K562 (cell line): ENCODE results near the gene PPM1D. TPM values are rescaled to one million over a fixed set of nuclear protein-coding genes. Genes with fewer than 3 reads are reported as not detected.
A peak's percentile ranks its signal among the peaks of the same experiment; 100 is the strongest.

ENCODE experiments used
- FOXA3 ChIP-seq, 2 experiments: fragments of 450-650 bp in 1 of 2; sonication (generic) in 1 of 2; formaldehyde crosslinking; IDR thresholded peaks in 1 of 2; conservative IDR thresholded peaks in 1 of 2; 2 replicates each; pipeline versions ENCODE4 v1.4.0 to v1.8.0; 2020 to 2022; ENCODE audit warnings: mild to moderate bottlenecking in 2 of 2, missing genetic modification reagents in 1 of 2
- GTF2A2 ChIP-seq: IDR thresholded peaks from 2 replicates; pipeline ENCODE4 v1.6.1; 2016; ENCODE audit warnings: mild to moderate bottlenecking, missing genetic modification characterization, missing compliant biosample characterization
- HEY1 ChIP-seq: fragments of 250-450 bp; sonication (Bioruptor Pico); IDR thresholded peaks from 2 replicates; pipeline ENCODE4 v1.5.0; 2020; ENCODE audit warnings: mild to moderate bottlenecking, moderate library complexity, borderline replicate concordance
- HNRNPL ChIP-seq: fragments of 200-400 bp; formaldehyde crosslinking; IDR thresholded peaks from 2 replicates; pipeline ENCODE4 v1.6.1; 2017; ENCODE audit warnings: low read depth, mild to moderate bottlenecking, low read length
- KAT7 ChIP-seq: sonication (generic); formaldehyde crosslinking; IDR thresholded peaks from 2 replicates; pipeline ENCODE4 v1.8.0; 2022; ENCODE audit warnings: missing genetic modification reagents, mild to moderate bottlenecking, borderline replicate concordance
- KDM5B ChIP-seq: fragments of 200-600 bp; sonication (generic); IDR thresholded peaks from 2 replicates; pipeline ENCODE4 v1.6.1; 2012; ENCODE audit warnings: low read depth, mild to moderate bottlenecking, moderate library complexity, low read length, control low read depth, inconsistent platforms; ENCODE audit not compliant: insufficient replicate concordance
- MIER1 ChIP-seq: fragments of 450-650 bp; IDR thresholded peaks from 2 replicates; pipeline ENCODE4 v1.6.1; 2016; ENCODE audit warnings: antibody characterized with exemption, mild to moderate bottlenecking, low read depth
- NONO ChIP-seq, 2 experiments: fragments of 200-400 bp in 1 of 2; fragments of 450-650 bp in 1 of 2; formaldehyde crosslinking in 1 of 2; IDR thresholded peaks; 2 replicates each; pipeline ENCODE4 v1.6.1; 2017; ENCODE audit warnings: low read depth in 2 of 2, mild to moderate bottlenecking in 2 of 2, moderate library complexity in 2 of 2, low read length in 1 of 2
- PTBP1 ChIP-seq: fragments of 200-400 bp; formaldehyde crosslinking; IDR thresholded peaks from 2 replicates; pipeline ENCODE4 v1.6.1; 2017; ENCODE audit warnings: low read depth, low read length
- SREBF2 ChIP-seq: sonication (generic); formaldehyde crosslinking; IDR thresholded peaks from 2 replicates; pipeline ENCODE4 v1.4.0; 2020; ENCODE audit warnings: mild to moderate bottlenecking, missing genetic modification reagents
- TOE1 ChIP-seq, 2 experiments: fragments of 450-650 bp in 1 of 2; sonication (generic) in 1 of 2; formaldehyde crosslinking in 1 of 2; IDR thresholded peaks; 2 replicates each; pipeline versions ENCODE4 v1.7.1 to v1.8.0; 2016 to 2022; ENCODE audit warnings: borderline replicate concordance in 2 of 2, mild to moderate bottlenecking in 2 of 2, antibody characterized with exemption in 1 of 2, inconsistent platforms in 1 of 2, low read depth in 1 of 2, missing genetic modification reagents in 1 of 2, moderate library complexity in 1 of 2
- XRCC4 ChIP-seq: IDR thresholded peaks from one replicate; pipeline ENCODE4 v1.6.1; 2011; ENCODE audit not compliant: insufficient read depth, insufficient read length; ENCODE audit errors: extremely low read depth
- YBX1 ChIP-seq: fragments of 450-650 bp; IDR thresholded peaks from 2 replicates; pipeline ENCODE4 v1.7.1; 2016; ENCODE audit warnings: mild to moderate bottlenecking
- ZNF445 ChIP-seq: fragments of 250-450 bp; sonication (Bioruptor Pico); IDR thresholded peaks from 2 replicates; pipeline ENCODE4 v1.4.0; 2020; ENCODE audit warnings: low read depth, mild to moderate bottlenecking, moderate library complexity
- polyA plus RNA-seq, 8 experiments: library from polyadenylated mRNA; depleted of rRNA in 4 of 8; stranded (reverse) in 5 of 8; unstranded in 3 of 8; fragments of >200 nt; fragmentation: Nextera tagmentation in 2 of 8; fragmentation: Illumina TruSeq in 1 of 8; extraction: Ambion mirVana in 2 of 8; extraction: Trizol in 1 of 8; gene quantifications; 2 replicates each; pipeline versions ENCODE4 v1.2.1 to v1.2.3, GENCODE V29; 2011 to 2014; ENCODE audit warnings: inconsistent platforms in 1 of 8, missing spikeins in 1 of 8
- total RNA-seq, 7 experiments: library from RNA; depleted of rRNA in 6 of 7; stranded (reverse); fragments of >200 nt in 6 of 7; fragmentation: Illumina TruSeq in 2 of 7; extraction: Trizol in 2 of 7; gene quantifications; 2 replicates each; pipeline versions ENCODE4 v1.2.1 to v1.2.3, GENCODE V29; 2011 to 2021; ENCODE audit warnings: low replicate concordance in 1 of 7
- TF ChIP-seq, protein P1 (sequence below): fragments of 250-450 bp; sonication (Bioruptor Pico); IDR thresholded peaks from 2 replicates; pipeline ENCODE4 v1.8.0; 2022; ENCODE audit warnings: inconsistent platforms
- TF ChIP-seq, protein P2 (sequence below): fragments of 450-650 bp; formaldehyde crosslinking; IDR thresholded peaks from 2 replicates; pipeline ENCODE4 v1.4.0; 2020; ENCODE audit warnings: mild to moderate bottlenecking, moderate library complexity
- TF ChIP-seq, protein P3 (sequence below), 3 experiments: fragments of 200-800 bp in 1 of 3; fragments of 250-450 bp in 1 of 3; fragments of 450-650 bp in 1 of 3; sonication (Bioruptor Pico) in 1 of 3; sonication (Bioruptor generic) in 1 of 3; formaldehyde crosslinking in 1 of 3; IDR thresholded peaks; 2 replicates each; pipeline versions ENCODE4 v1.6.1 to v1.8.0; 2016 to 2022; ENCODE audit warnings: mild to moderate bottlenecking in 2 of 3, missing genetic modification characterization in 2 of 3, missing compliant biosample characterization in 1 of 3, moderate library complexity in 1 of 3
- TF ChIP-seq, protein P4 (sequence below), 2 experiments: fragments of 450-650 bp; conservative IDR thresholded peaks; 2 replicates each; pipeline ENCODE4 v1.6.1; 2017; ENCODE audit warnings: mild to moderate bottlenecking in 2 of 2, moderate library complexity in 2 of 2

PPM1D gene
- total and polyA plus RNA-seq, 9 of the 15 experiments (the other 6 are each of a cell fraction or from before 2014, with no cell fraction given) = 2.1 to 19.0 (median 7.8) TPM

DNA sequence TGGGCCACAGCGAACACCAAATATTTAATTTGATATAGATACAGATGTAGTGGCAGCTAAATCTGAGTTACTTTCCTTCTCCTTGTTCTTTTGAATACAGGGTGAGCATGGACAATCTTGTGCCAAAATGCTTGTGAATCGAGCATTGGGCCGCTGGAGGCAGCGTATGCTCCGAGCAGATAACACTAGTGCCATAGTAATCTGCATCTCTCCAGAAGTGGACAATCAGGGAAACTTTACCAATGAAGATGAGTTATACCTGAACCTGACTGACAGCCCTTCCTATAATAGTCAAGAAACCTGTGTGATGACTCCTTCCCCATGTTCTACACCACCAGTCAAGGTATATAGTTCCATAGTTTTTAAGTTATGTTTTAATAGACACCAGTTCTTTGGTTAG is 56.5 kb downstream of the PPM1D start (continued):
- TF ChIP-seq, protein P1, sequence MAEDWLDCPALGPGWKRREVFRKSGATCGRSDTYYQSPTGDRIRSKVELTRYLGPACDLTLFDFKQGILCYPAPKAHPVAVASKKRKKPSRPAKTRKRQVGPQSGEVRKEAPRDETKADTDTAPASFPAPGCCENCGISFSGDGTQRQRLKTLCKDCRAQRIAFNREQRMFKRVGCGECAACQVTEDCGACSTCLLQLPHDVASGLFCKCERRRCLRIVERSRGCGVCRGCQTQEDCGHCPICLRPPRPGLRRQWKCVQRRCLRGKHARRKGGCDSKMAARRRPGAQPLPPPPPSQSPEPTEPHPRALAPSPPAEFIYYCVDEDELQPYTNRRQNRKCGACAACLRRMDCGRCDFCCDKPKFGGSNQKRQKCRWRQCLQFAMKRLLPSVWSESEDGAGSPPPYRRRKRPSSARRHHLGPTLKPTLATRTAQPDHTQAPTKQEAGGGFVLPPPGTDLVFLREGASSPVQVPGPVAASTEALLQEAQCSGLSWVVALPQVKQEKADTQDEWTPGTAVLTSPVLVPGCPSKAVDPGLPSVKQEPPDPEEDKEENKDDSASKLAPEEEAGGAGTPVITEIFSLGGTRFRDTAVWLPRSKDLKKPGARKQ (CRISPR knock-in tag) = no peak
- no peak for TF ChIP-seq TOE1 (IDR thresholded peaks at IDR 0.05; ENCODE audit: borderline replicate concordance)
- no peak for TF ChIP-seq TOE1 (CRISPR knock-in tag; IDR thresholded peaks at IDR 0.05; ENCODE audit: borderline replicate concordance, low read depth)
- TF ChIP-seq, protein P2, sequence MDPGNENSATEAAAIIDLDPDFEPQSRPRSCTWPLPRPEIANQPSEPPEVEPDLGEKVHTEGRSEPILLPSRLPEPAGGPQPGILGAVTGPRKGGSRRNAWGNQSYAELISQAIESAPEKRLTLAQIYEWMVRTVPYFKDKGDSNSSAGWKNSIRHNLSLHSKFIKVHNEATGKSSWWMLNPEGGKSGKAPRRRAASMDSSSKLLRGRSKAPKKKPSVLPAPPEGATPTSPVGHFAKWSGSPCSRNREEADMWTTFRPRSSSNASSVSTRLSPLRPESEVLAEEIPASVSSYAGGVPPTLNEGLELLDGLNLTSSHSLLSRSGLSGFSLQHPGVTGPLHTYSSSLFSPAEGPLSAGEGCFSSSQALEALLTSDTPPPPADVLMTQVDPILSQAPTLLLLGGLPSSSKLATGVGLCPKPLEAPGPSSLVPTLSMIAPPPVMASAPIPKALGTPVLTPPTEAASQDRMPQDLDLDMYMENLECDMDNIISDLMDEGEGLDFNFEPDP = no peak
- no peak for TF ChIP-seq XRCC4
- TF ChIP-seq FOXA3 (CRISPR knock-in tag; conservative IDR thresholded peaks at IDR 0.05 in 1 of 2, IDR thresholded peaks at IDR 0.05 in 1 of 2) = no peak
- no peak for TF ChIP-seq MIER1
- TF ChIP-seq, protein P3, sequence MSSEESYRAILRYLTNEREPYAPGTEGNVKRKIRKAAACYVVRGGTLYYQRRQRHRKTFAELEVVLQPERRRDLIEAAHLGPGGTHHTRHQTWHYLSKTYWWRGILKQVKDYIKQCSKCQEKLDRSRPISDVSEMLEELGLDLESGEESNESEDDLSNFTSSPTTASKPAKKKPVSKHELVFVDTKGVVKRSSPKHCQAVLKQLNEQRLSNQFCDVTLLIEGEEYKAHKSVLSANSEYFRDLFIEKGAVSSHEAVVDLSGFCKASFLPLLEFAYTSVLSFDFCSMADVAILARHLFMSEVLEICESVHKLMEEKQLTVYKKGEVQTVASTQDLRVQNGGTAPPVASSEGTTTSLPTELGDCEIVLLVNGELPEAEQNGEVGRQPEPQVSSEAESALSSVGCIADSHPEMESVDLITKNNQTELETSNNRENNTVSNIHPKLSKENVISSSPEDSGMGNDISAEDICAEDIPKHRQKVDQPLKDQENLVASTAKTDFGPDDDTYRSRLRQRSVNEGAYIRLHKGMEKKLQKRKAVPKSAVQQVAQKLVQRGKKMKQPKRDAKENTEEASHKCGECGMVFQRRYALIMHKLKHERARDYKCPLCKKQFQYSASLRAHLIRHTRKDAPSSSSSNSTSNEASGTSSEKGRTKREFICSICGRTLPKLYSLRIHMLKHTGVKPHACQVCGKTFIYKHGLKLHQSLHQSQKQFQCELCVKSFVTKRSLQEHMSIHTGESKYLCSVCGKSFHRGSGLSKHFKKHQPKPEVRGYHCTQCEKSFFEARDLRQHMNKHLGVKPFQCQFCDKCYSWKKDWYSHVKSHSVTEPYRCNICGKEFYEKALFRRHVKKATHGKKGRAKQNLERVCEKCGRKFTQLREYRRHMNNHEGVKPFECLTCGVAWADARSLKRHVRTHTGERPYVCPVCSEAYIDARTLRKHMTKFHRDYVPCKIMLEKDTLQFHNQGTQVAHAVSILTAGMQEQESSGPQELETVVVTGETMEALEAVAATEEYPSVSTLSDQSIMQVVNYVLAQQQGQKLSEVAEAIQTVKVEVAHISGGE (CRISPR knock-in tag; IDR thresholded peaks at IDR 0.05) = peak in 1 of 3 experiments; percentile 44; a peak in 1 of 6 replicates
- TF ChIP-seq HEY1 (CRISPR knock-in tag) = no peak
- TF ChIP-seq YBX1 = no peak
- TF ChIP-seq, protein P4, sequence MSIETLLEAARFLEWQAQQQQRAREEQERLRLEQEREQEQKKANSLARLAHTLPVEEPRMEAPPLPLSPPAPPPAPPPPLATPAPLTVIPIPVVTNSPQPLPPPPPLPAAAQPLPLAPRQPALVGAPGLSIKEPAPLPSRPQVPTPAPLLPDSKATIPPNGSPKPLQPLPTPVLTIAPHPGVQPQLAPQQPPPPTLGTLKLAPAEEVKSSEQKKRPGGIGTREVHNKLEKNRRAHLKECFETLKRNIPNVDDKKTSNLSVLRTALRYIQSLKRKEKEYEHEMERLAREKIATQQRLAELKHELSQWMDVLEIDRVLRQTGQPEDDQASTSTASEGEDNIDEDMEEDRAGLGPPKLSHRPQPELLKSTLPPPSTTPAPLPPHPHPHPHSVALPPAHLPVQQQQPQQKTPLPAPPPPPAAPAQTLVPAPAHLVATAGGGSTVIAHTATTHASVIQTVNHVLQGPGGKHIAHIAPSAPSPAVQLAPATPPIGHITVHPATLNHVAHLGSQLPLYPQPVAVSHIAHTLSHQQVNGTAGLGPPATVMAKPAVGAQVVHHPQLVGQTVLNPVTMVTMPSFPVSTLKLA (conservative IDR thresholded peaks at IDR 0.05) = no peak
- TF ChIP-seq PTBP1 = no peak
- TF ChIP-seq KDM5B = no peak
- no peak for TF ChIP-seq NONO (IDR thresholded peaks at IDR 0.05; ENCODE audit: low read depth in 2 of 2, low read length in 1 of 2)
- no peak for TF ChIP-seq KAT7
- no peak for TF ChIP-seq ZNF445 (CRISPR knock-in tag)
- TF ChIP-seq SREBF2 (CRISPR knock-in tag) = no peak
- no peak for TF ChIP-seq HNRNPL
- no peak for TF ChIP-seq GTF2A2 (tag)
